GM18505 (cell line): ENCODE data around the gene MFRP.
"Not testable (repeated sequence)": the region's sequence is repeated elsewhere in the genome, so short reads cannot be mapped to it uniquely, and the experiment has no call there.

Source experiments
- ATAC-seq: cut with Tn5 transposase; IDR thresholded peaks from one replicate; pipeline ENCODE4 v1.9.1; 2021; ENCODE audit not compliant: unreplicated experiment
- POLR2A ChIP-seq: IDR thresholded peaks from 4 replicates; pipeline ENCODE4 v1.6.1; 2011; ENCODE audit warnings: borderline replicate concordance; ENCODE audit not compliant: insufficient read depth, insufficient read length; ENCODE audit errors: extremely low read depth

MFRP gene

GRCh38 chr11:119346605-119347004 lies at the start of gene MFRP:
TSS of gene MFRP (minus strand) at chr11:119346705. CDS start at chr11:119346513, 192 bp downstream.
- no peak for ATAC-seq
- TF ChIP-seq POLR2A, result no peak

DNA sequence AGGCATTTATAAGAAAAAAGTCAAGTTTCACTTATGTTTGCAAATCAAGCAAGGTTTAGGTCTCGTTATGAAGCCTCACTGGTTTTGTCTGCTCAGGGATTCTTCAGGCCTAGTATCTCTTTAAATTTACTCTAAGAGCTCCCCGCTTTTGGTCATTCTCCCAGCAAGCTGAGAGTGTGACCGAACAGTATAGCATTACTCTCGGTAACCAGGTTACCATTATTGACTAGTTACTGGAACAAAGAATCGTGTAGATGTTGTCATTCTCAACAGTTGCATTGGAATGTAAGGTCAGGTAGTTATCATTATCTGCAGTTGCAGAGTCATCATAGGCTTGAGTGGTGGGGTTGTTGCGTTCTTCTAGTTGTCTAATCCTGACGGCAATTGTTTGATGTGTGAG lies 44.8 kb upstream of the MFRP start:
- no peak for ATAC-seq

DNA sequence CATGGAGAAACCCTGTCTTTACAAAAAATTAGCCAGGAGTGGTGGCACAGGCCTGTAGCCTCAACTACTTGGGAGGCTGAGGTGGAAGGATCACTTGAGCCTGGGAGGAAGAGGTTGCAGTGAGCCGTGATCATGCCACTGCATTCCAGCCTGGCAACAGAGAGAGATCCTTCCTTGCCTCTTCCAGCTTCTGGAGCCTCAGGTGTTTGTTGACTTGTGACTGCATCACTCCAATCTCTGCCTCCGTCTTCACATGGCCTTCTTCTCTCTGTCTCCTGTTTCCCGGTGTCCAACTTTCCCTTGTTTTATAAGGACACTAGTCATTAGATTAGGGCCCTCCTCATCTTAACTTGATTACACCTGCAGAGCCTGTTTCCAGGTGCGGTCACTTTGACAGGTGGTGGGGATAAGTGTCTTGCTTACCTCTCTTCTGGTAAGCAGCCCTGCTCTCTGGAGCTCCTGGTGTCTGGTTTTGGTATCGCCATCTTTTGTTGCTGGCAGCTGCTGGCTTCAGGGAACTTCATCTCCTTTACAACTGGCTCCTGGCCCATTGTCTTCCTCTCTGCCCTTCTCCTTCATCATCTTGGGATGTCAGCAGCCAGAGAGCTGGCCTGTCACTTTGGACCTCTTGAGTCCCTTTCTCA lies 43.2 kb upstream of the MFRP start:
- no peak for ATAC-seq
- no peak for TF ChIP-seq POLR2A

More for the DNA sequence above, 44.8 kb upstream of the MFRP start:
- TF ChIP-seq POLR2A, result no peak

DNA sequence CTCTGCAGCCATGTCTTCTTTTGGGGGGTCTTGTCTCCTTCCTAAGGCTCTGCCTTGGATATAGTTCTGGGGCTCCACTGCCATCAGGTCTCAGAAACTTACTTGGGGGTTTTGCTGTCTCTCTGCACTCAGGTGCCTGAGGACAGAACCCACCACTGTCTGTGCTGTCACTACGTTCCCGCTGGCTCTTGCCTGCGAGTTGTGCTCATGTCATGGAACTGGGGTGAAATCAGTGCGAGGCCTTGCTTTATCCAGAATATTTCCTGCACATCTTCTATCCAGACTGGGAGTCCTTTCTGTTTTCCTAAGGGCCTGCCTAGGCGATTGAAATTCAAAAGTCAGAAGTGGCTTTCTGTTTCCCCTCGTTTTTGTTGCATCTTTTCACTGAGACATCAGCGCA lies 41.6 kb upstream of the MFRP start:
- no peak for TF ChIP-seq POLR2A
- no peak for ATAC-seq

DNA sequence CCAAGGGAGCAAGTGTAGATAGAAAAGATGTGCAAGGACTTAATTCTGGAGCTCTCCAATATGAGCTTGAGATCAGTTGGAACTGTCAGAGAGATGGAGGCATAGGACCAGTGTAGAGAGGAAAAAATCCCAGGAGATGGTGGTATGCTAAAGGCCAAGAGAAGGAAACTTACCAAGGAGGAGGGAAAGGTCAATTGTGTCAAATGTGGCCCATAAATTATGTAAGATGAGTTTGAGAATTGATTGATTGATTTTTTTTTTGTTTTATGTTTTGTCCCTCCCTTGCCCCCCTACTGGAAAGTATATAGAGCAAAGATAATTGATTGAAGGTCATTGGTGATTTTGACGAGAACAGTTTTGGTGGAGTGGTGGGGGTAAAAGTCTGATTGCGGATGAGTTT lies 37.8 kb upstream of the MFRP start:
- no peak for ATAC-seq
- TF ChIP-seq POLR2A, result no peak

- ATAC-seq, result not testable (repeated sequence)
These were observed 36.0 kb upstream of the MFRP start for GRCh38 chr11:119382513-119382912.

DNA sequence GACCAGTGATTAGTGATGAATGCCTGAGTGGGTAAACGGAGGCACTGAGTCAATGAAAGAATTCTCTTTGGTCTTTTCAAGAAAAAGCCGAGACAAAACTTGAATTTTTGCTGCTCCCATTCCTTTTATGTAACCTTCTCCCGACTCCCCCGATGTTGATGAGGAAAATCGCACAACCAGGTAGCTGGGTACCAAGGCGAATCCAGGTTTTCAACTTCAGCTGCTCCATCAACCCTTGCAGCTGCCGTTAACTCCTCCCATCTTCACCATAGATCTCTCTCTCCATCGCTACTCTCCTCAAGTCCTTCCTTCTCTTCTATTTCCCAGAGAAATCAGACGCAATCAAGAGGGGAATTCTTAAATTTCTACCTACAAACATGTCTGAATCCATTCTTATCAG lies 35.6 kb upstream of the MFRP start:
- ATAC-seq, result no peak
- TF ChIP-seq POLR2A, result no peak

- ATAC-seq, result peak; percentile 92
- TF ChIP-seq POLR2A, result no peak
These were observed 34.9 kb upstream of the MFRP start, which contains the start of gene USP2 for GRCh38 chr11:119381181-119381988. TSS of gene USP2 (minus strand) at chr11:119381690. CDS start at chr11:119373480, 8,210 bp downstream.

GRCh38 chr11:119380827-119381180 lies 34.3 kb upstream of the MFRP start:
- TF ChIP-seq POLR2A, result no peak
- ATAC-seq, result no peak

DNA sequence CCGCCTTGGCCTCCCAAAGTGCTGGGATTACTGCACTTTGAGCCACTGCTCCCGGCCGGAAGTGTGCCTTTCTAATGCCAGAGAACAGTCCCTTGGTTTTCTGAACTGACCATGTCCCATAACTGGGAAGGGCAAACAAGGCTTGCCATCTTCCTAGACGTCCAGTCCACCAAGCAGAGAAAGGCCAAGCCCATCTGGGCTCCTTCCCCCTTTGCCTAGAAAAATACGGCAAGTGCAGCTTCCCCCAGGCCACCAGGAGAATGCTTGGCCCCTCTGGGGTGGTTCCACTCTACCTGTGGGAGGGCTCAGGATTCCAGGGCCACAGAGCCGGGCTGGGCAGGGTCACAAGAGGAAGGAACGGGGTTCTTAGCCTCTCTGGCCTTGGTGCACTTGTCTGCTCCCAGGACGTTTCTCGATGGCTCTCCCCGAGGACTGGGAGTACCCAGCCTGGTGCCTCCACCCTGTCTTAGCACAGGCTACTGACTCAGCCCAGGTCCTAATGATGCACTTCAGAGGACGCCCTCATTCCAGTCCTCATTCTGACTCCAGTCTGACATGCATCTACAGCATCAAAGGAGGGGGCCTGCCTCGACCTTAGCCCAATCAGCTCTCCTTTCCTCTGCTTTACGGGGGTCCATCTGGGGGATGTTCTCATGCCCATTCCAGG lies 33.8 kb upstream of the MFRP start:
- TF ChIP-seq POLR2A, result no peak
- ATAC-seq, result no peak

DNA sequence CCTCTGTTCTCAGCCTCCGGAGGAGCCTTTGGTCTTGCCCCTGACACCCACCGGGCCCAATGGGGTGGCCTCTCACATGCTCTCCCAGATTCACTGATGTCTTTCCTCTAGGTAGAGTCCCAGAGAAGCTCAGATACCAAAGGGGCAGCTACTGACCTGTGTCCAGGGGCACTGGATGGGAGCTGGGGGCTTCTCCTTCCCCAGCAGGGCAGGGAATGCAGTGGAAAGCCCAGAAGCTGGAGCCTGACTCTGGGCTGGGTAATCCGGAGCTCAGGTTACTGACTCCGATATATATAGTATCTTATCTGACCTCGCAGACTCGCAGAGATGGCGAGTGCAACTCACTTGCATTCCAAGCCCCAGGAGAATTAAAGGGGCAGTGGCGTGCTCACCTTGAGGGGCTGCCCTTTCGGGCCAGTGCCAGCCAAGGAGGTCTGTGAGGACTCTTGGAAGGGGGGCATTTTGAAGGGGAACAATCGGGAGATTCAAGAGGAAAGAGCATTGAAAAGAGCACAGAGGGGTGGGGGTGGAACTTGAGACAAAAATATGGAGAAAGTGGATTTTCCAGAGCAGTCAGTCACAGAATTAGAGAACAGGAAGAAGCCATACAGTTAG lies 32.5 kb upstream of the MFRP start:
- TF ChIP-seq POLR2A, result no peak
- no peak for ATAC-seq

GRCh38 chr11:119377961-119378667 lies 31.6 kb upstream of the MFRP start:
- no peak for ATAC-seq
- TF ChIP-seq POLR2A, result no peak

DNA sequence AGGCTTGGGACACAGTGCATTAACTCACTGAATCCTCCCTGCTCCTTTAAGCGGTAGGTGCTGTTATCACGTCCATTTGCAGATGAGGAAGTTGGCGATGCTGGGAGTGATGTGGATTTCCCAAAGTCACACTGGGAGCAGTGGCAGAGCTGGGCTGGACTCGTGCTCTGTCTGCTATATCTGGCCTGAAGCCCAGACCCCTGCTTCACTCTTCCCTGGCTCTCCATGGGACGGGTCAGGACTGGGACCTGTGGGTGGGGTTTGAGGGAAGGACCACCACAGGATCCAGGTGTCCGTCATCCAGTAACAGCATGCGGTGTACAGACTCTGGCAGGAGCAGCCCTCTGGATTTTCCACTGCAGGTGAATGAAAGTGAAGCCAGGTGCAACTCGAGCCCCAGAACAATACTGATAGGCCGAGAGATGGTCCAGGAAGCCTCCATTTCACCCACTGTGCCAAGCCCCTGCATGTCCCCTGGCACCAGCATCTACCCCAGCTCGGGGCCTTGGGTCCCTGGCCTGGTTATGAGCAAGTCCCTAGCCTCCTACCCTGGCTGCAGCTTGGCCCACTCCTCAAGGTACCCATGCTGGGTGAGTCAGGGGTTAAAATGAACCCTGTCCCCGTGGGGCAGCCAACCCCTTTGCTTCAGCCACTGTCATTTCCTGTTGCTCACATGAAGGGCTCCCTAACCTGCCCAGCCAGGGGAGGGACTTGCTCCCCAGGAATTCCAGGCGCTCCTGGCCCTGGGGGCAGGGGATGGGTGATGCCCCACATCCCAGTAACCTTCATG lies 30.8 kb upstream of the MFRP start:
- no peak for TF ChIP-seq POLR2A
- ATAC-seq, result no peak
